Measurements from ENCODE around the gene SLC38A5.

DNA sequence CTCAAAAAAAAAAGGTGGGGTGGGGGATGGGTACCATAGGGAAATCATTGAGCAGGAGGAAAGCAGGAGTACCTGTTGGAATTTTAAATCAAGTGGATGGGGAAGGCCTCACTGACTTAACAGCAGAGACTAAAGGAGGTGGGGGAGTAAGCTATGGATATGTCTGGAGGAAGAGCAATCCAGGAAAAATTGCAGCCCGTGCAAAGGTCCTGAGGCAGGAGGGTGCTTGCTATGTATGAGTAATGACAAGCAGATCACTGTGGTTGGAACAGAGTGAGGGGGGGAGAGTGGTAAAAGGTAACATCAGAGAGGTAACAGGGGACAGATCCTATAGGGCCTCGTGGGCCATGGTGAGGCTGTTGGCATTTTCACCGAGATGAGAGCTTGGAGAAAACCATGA is 10.1 kb upstream of the SLC38A5 start:
- TF ChIP-seq, protein P1, sequence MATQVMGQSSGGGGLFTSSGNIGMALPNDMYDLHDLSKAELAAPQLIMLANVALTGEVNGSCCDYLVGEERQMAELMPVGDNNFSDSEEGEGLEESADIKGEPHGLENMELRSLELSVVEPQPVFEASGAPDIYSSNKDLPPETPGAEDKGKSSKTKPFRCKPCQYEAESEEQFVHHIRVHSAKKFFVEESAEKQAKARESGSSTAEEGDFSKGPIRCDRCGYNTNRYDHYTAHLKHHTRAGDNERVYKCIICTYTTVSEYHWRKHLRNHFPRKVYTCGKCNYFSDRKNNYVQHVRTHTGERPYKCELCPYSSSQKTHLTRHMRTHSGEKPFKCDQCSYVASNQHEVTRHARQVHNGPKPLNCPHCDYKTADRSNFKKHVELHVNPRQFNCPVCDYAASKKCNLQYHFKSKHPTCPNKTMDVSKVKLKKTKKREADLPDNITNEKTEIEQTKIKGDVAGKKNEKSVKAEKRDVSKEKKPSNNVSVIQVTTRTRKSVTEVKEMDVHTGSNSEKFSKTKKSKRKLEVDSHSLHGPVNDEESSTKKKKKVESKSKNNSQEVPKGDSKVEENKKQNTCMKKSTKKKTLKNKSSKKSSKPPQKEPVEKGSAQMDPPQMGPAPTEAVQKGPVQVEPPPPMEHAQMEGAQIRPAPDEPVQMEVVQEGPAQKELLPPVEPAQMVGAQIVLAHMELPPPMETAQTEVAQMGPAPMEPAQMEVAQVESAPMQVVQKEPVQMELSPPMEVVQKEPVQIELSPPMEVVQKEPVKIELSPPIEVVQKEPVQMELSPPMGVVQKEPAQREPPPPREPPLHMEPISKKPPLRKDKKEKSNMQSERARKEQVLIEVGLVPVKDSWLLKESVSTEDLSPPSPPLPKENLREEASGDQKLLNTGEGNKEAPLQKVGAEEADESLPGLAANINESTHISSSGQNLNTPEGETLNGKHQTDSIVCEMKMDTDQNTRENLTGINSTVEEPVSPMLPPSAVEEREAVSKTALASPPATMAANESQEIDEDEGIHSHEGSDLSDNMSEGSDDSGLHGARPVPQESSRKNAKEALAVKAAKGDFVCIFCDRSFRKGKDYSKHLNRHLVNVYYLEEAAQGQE (IDR thresholded peaks at IDR 0.05), result no peak
- TF ChIP-seq SMC3 (IDR thresholded peaks at IDR 0.05), result no peak

Measured in A549 (cell line).